Activated CD4-positive, alpha-beta T cell treated with anti-CD3 and anti-CD28 coated beads, Interleukin-2, amount 10 ng/mL, durations not matched to agents 7 days and 5 days (primary cell): ENCODE data around the gene MICAL1. TPM values are rescaled to one million over a fixed set of nuclear protein-coding genes. Genes with fewer than 3 reads are reported as not detected.
"Not testable (repeated sequence)": the region's sequence is repeated elsewhere in the genome, so short reads cannot be mapped to it uniquely, and the experiment has no call there.

Experiments used
- CTCF ChIA-PET: fragments of 350-600 bp; sonication (Branson Sonifier 250); formaldehyde crosslinking; loops from one replicate; lab custom pipeline; 2021; ENCODE audit warnings: antibody characterized with exemption; lab: Charles Lee
- POLR2A ChIA-PET: fragments of 350-600 bp; sonication (Branson Sonifier 250); formaldehyde crosslinking; loops from one replicate; lab custom pipeline; 2021; ENCODE audit warnings: antibody characterized with exemption; lab: Charles Lee
- DNase-seq: peaks from one replicate; pipeline ENCODE4 v3.0.0-alpha.2; 2020
- H3K27ac Mint-ChIP-seq: one replicate; pipeline ENCODE4 v1.8.0; 2021; ENCODE audit warnings: mild to moderate bottlenecking, moderate library complexity, mixed read lengths
- H3K27me3 Mint-ChIP-seq: one replicate; pipeline ENCODE4 v1.8.0; 2021; ENCODE audit warnings: mixed read lengths
- H3K36me3 Mint-ChIP-seq: one replicate; pipeline ENCODE4 v1.8.0; 2021; ENCODE audit warnings: low read depth, mixed read lengths
- H3K4me1 Mint-ChIP-seq: one replicate; pipeline ENCODE4 v1.8.0; 2021; ENCODE audit warnings: mixed read lengths
- H3K4me3 Mint-ChIP-seq: one replicate; pipeline ENCODE4 v1.8.0; 2021; ENCODE audit warnings: mild to moderate bottlenecking, moderate library complexity, mixed read lengths
- H3K9me3 Mint-ChIP-seq: one replicate; pipeline ENCODE4 v1.8.0; 2021; ENCODE audit warnings: mixed read lengths
- total RNA-seq, 2 experiments: library from RNA; stranded (reverse); gene quantifications; one replicate each; pipeline ENCODE4 v1.2.3, GENCODE V29; 2021

MICAL1 gene
- total RNA-seq, 2 experiments from 2014 or later = 93.1 to 98.3 TPM

GRCh38 chr6:109473120-109473519 lies 17.5 kb upstream of the MICAL1 start:
- CTCF ChIA-PET = interaction anchor here (0.6 to 2.1 kb wide), 5 partner anchors 9 to 234 kb away, joined by 3 to 5 read pairs (median 4); no protein-coding TSS in a partner anchor
- POLR2A ChIA-PET = interaction anchor here (0.6 kb wide), 1 partner anchor 60 kb away, joined by 3 read pairs; no protein-coding TSS in a partner anchor
- peaks cover 93% of the 10 kb centered on the region for H3K36me3 Mint-ChIP-seq

DNA sequence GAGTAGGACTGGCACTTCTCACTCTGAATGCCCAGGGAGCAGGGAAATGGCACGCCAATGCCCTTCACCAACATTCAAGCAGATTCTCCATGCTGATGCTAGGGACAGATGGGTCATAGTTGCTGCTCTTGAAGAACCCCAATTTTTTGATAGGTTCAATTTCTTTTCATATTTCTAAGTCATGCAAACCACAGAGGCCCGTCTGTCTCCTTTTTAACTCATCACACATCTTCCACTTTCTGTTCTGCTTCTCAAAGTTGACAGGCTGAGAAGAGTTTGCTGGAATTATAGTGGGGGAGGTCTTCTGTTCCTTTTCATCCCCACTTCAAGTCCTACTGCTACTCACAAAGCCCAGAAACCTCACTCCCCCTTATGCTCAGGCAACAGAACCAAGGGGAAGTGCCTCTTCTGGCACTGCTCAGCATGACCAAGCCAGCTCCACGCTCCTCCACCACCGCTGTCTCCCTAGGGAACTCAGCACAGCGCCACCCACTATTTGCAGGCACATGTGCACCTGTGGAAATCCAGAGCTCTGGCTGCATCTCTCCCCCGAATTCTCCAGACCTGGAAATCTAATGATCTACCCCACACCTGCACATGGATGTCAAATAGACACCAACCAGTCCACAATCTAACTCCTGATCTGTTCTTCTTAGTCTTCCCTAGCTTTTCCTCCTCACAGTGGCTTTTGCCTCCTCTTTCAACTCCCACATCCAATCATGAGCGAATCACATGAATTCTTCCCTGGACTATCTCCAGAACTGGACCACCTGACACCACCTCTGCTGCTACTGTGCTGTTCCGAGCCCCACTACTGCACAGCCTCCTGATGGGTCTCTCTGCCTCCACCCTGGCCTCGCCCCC lies 16.8 kb upstream of the MICAL1 start:
- CTCF ChIA-PET = interaction anchor here (0.6 to 2.1 kb wide), 6 partner anchors 8 to 233 kb away, joined by 3 to 11 read pairs (median 4); no protein-coding TSS in a partner anchor
- POLR2A ChIA-PET = no interaction called here
- Mint-ChIP-seq H3K27ac (peak overlapping the region; percentile 61), H3K4me3 (no peak overlapping the region), H3K9me3 (no peaks in the 10 kb centered on the region), H3K27me3 (no peaks in the 10 kb centered on the region), H3K4me1 (peaks cover 73% of the 10 kb centered on the region), H3K36me3 (peaks cover 93% of the 10 kb centered on the region)
- no peak for DNase-seq

More at GRCh38 chr6:109473120-109473519, 17.5 kb upstream of the MICAL1 start:
- no peak for DNase-seq
- Mint-ChIP-seq H3K27me3 (no peaks in the 10 kb centered on the region), H3K4me1 (peaks cover 76% of the 10 kb centered on the region), H3K4me3 (no peak overlapping the region), H3K9me3 (no peaks in the 10 kb centered on the region), H3K27ac (no peak overlapping the region)

GRCh38 chr6:109471105-109471810 lies 15.7 kb upstream of the MICAL1 start:
- DNase-seq = no peak
- Mint-ChIP-seq H3K9me3 (no peaks in the 10 kb centered on the region), H3K27ac (peak overlapping the region; percentile 48), H3K27me3 (no peaks in the 10 kb centered on the region), H3K36me3 (peaks cover 92% of the 10 kb centered on the region), H3K4me1 (peaks cover 65% of the 10 kb centered on the region), H3K4me3 (no peak overlapping the region)
- ChIA-PET CTCF (interaction anchor here (1.0 to 2.1 kb wide), 4 partner anchors 11 to 30 kb away, joined by 3 to 11 read pairs (median 5); partner anchors contain the start of gene ZBTB24), POLR2A (no interaction called here)

DNA sequence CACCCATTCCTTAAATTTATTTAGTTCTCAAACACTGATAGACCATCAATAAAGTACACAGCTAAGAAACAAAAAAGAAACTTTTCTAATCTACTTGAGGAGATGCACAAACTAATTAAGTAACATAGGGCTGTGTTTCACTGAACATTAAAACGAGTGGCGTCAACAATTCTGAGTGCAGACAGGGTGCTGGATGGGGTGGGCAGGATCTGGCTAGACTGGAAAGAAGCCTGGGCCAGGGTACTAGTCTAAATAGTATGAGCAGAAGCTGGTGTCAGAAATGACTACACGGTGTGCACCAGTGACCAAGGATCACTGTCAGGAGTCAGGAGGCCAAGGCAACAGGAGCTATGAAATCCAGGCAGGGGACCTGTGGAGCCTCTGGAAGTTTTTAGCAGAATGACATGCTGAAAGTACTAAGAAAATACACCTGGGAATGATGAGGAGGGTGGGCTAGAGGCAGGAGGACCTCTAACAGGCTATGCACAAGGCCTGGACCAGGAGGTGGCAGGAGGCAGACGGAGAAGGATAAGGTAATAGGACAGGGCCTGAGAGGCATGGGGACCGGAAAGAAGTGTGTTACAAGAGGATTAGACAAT lies 14.1 kb upstream of the MICAL1 start:
- ChIA-PET POLR2A (interaction anchor here (0.6 kb wide), 1 partner anchor 161 kb away, joined by 4 read pairs; no protein-coding TSS in a partner anchor), CTCF (interaction anchor here (1.1 to 2.0 kb wide), 4 partner anchors 10 to 16 kb away, joined by 3 to 5 read pairs (median 4); partner anchors contain the start of gene ZBTB24)
- H3K27me3 Mint-ChIP-seq = no peaks in the 10 kb centered on the region
- H3K4me3 Mint-ChIP-seq = no peak overlapping the region
- no peak for DNase-seq
- H3K9me3 Mint-ChIP-seq = no peaks in the 10 kb centered on the region
- H3K4me1 Mint-ChIP-seq = peaks cover 65% of the 10 kb centered on the region
- H3K36me3 Mint-ChIP-seq = peaks cover 90% of the 10 kb centered on the region
- H3K27ac Mint-ChIP-seq = peak overlapping the region; percentile 57

DNA sequence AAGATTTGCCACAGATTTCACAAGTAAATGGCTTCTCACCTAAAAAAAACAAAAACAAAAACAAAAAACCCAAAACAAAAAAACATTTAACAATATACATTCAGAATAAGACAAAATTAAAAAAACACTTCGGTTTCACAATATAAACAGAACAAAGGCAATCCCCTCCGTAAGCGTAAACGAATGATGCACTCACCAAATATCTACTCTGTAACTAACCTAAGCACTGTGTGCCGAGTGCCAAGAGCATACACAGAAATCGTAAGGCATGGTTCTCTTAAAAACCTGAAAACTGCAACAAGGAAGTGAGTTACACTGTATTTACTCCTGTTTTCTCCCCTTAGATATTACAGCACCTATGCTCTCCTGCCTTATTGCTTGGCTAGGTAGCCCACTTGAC lies 12.1 kb upstream of the MICAL1 start:
- Mint-ChIP-seq H3K27me3 (no peaks in the 10 kb centered on the region), H3K36me3 (peaks cover 86% of the 10 kb centered on the region), H3K9me3 (no peaks in the 10 kb centered on the region), H3K27ac (no peak overlapping the region), H3K4me3 (no peak overlapping the region), H3K4me1 (peaks cover 59% of the 10 kb centered on the region)
- no peak for DNase-seq
- CTCF ChIA-PET = no interaction called here
- POLR2A ChIA-PET = no interaction called here

- peaks cover 55% of the 10 kb centered on the region for H3K4me1 Mint-ChIP-seq
Observed at GRCh38 chr6:109466212-109466923, 10.8 kb upstream of the MICAL1 start.

GRCh38 chr6:109465772-109466171 lies 10.2 kb upstream of the MICAL1 start:
- DNase-seq = no peak
- ChIA-PET CTCF (interaction anchor here (1.2 kb wide), 2 partner anchors 14 to 18 kb away, joined by 3 read pairs; no protein-coding TSS in a partner anchor), POLR2A (no interaction called here)
- Mint-ChIP-seq H3K9me3 (peaks cover 7% of the 10 kb centered on the region), H3K4me3 (no peak overlapping the region), H3K27ac (no peak overlapping the region), H3K4me1 (peaks cover 54% of the 10 kb centered on the region), H3K27me3 (no peaks in the 10 kb centered on the region), H3K36me3 (peaks cover 83% of the 10 kb centered on the region)

More at GRCh38 chr6:109466212-109466923, 10.8 kb upstream of the MICAL1 start:
- Mint-ChIP-seq H3K9me3 (peaks cover 7% of the 10 kb centered on the region), H3K27ac (no peak overlapping the region), H3K4me3 (no peak overlapping the region), H3K27me3 (no peaks in the 10 kb centered on the region), H3K36me3 (peaks cover 83% of the 10 kb centered on the region)
- POLR2A ChIA-PET = no interaction called here
- no peak for DNase-seq
- CTCF ChIA-PET = interaction anchor here (1.2 kb wide), 2 partner anchors 13 to 19 kb away, joined by 3 read pairs; no protein-coding TSS in a partner anchor

GRCh38 chr6:109461733-109462526 lies 6.4 kb upstream of the MICAL1 start:
- Mint-ChIP-seq H3K36me3 (peaks cover 55% of the 10 kb centered on the region), H3K9me3 (peaks cover 7% of the 10 kb centered on the region), H3K27me3 (no peaks in the 10 kb centered on the region), H3K4me1 (peaks cover 64% of the 10 kb centered on the region), H3K4me3 (no peak overlapping the region), H3K27ac (no peak overlapping the region)
- CTCF ChIA-PET = interaction anchor here (2.3 kb wide), 1 partner anchor 20 kb away, joined by 9 read pairs; no protein-coding TSS in a partner anchor
- no peak for DNase-seq
- POLR2A ChIA-PET = no interaction called here

DNA sequence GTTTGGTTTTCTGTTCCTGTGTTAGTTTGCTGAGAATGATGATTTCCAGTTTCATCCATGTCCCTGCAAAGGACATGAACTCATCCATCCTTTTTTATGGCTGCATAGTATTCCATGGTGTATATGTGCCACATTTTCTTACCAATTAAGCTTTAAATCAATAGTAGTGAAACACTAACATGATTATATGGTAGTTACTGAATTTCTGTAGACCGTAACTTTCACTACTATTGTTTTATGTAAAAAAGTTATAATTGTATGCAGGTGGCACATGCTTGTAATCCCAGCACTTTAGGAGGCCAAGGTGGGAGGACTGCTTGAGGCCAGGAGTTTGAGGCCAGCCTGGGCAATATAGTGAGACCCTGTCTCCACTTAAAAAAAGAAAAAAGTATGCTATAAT lies 5.6 kb upstream of the MICAL1 start:
- CTCF ChIA-PET = interaction anchor here (11.8 kb wide), 1 partner anchor 17 kb away, joined by 81 read pairs; the partner anchor contains the start of genes PPIL6 and SMPD2
- H3K27me3 Mint-ChIP-seq, H3K9me3 Mint-ChIP-seq, POLR2A ChIA-PET, DNase-seq, H3K4me3 Mint-ChIP-seq: not testable (repeated sequence)
- Mint-ChIP-seq H3K27ac (peak overlapping the region; percentile 33), H3K36me3 (peaks cover 51% of the 10 kb centered on the region), H3K4me1 (peaks cover 71% of the 10 kb centered on the region)

DNA sequence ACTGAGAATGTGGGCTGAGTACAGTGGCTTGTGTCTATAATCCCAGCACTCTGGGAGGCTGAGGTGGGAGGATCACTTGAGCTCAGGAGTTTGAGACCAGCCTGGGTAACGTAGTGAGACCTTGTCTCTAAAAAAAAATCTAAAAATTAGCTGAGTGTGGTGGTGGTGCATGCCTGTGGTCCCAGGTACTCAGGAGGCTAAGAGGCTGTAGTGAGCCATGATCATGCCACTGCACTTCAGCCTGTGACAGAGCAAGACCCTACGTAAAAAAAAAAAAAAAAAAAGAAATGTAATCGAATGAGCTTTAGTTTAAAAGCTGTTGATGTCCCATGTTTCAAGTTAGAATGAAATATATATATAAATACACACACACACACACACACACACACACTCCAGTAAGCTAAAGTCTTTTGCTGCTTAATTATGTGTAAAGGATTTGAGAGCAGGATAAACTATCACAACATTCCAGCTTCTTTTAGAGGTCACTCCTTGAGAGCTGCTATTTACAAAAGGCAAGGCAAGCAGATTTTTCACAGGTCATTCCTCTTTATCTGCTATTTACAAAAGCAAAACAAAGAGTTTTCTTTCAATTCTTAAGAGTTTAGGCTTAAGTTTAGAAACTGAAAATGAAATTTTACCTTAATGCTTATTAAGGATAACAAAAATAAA lies 4.7 kb upstream of the MICAL1 start:
- no peak for DNase-seq
- H3K4me1 Mint-ChIP-seq = peaks cover 65% of the 10 kb centered on the region
- peaks cover 42% of the 10 kb centered on the region for H3K36me3 Mint-ChIP-seq
- peak overlapping the region; percentile 33 for H3K27ac Mint-ChIP-seq
- no peak overlapping the region for H3K4me3 Mint-ChIP-seq
- H3K9me3 Mint-ChIP-seq = peaks cover 7% of the 10 kb centered on the region
- ChIA-PET POLR2A (no interaction called here), CTCF (interaction anchor here (0.6 to 11.8 kb wide), 4 partner anchors 11 to 77 kb away, joined by 3 to 81 read pairs (median 8); partner anchors contain the start of genes PPIL6 and SMPD2)
- no peaks in the 10 kb centered on the region for H3K27me3 Mint-ChIP-seq
